Stimulated activated naive CD8-positive, alpha-beta T cell treated with anti-CD3 and anti-CD28 coated beads, Interleukin-15, Interleukin-2, amounts not matched to agents 100 U/mL and 50 U/mL, for 24 hours (primary cell): ENCODE data around the gene KBTBD12.
"Not testable (repeated sequence)": the region's sequence is repeated elsewhere in the genome, so short reads cannot be mapped to it uniquely, and the experiment has no call there.

Experiments
- ATAC-seq: fragments of 150-1000 bp; cut with Tn5 transposase; one replicate; pipeline ENCODE4 v1.10.0; 2021
- DNase-seq: peaks from one replicate; pipeline ENCODE4 v3.0.0; 2021

Gene KBTBD12

GRCh38 chr3:127903611-127904375 lies 11.2 kb upstream of the KBTBD12 start:
- ATAC-seq: no peak

GRCh38 chr3:127905556-127905955 lies 9.5 kb upstream of the KBTBD12 start:
- no peak for ATAC-seq
- DNase-seq: no peak

More at GRCh38 chr3:127903611-127904375, 11.2 kb upstream of the KBTBD12 start:
- no peak for DNase-seq

- not testable (repeated sequence) for DNase-seq, ATAC-seq
Measured at GRCh38 chr3:127906653-127907052, 8.4 kb upstream of the KBTBD12 start.

- ATAC-seq (no peak), DNase-seq (no peak)
Measured at GRCh38 chr3:127908202-127908601, 6.8 kb upstream of the KBTBD12 start.

- DNase-seq (no peak), ATAC-seq (no peak)
Measured at GRCh38 chr3:127908951-127909350, 6.1 kb upstream of the KBTBD12 start.

GRCh38 chr3:127909646-127910045 lies 5.4 kb upstream of the KBTBD12 start:
- ATAC-seq (no peak), DNase-seq (no peak)

GRCh38 chr3:127911421-127911931 lies 3.6 kb upstream of the KBTBD12 start:
- DNase-seq (no peak), ATAC-seq (no peak)

- ATAC-seq, DNase-seq: not testable (repeated sequence)
Measured at GRCh38 chr3:127913841-127914240, 1.2 kb upstream of the KBTBD12 start.

GRCh38 chr3:127914584-127914983 lies 448 bp upstream of the KBTBD12 start:
- no peak for ATAC-seq
- DNase-seq: no peak

GRCh38 chr3:127915937-127916493 lies 983 bp downstream of the KBTBD12 start:
- ATAC-seq (no peak), DNase-seq (no peak)

GRCh38 chr3:127920738-127921137 lies 5.7 kb downstream of the KBTBD12 start:
- ATAC-seq (no peak), DNase-seq (no peak)

- ATAC-seq (no peak), DNase-seq (no peak)
Measured at GRCh38 chr3:127923611-127924010, 8.6 kb downstream of the KBTBD12 start.

GRCh38 chr3:127925384-127925783 lies 10.4 kb downstream of the KBTBD12 start:
- DNase-seq (no peak), ATAC-seq (no peak)

- ATAC-seq: no peak
- no peak for DNase-seq
Measured at GRCh38 chr3:127927829-127928604, 13.0 kb downstream of the KBTBD12 start.

GRCh38 chr3:127929818-127930413 lies 14.9 kb downstream of the KBTBD12 start:
- no peak for DNase-seq
- ATAC-seq: no peak

- DNase-seq: no peak
Measured at GRCh38 chr3:127933396-127933795, 18.4 kb downstream of the KBTBD12 start.

GRCh38 chr3:127938800-127939199 lies 23.8 kb downstream of the KBTBD12 start:
- DNase-seq (no peak), ATAC-seq (no peak)

More at GRCh38 chr3:127933396-127933795, 18.4 kb downstream of the KBTBD12 start:
- no peak for ATAC-seq

GRCh38 chr3:127940116-127940515 lies 25.1 kb downstream of the KBTBD12 start:
- DNase-seq (no peak), ATAC-seq (no peak)

- DNase-seq (no peak), ATAC-seq (no peak)
Measured at GRCh38 chr3:127942613-127943012, 27.6 kb downstream of the KBTBD12 start.

- no peak for ATAC-seq
- no peak for DNase-seq
Measured at GRCh38 chr3:127948211-127948610, 33.2 kb downstream of the KBTBD12 start.

GRCh38 chr3:127949446-127950055 lies 34.5 kb downstream of the KBTBD12 start:
- ATAC-seq: no peak
- DNase-seq: no peak

- DNase-seq (no peak), ATAC-seq (peak; percentile 43)
Measured at GRCh38 chr3:127951276-127951675, 36.2 kb downstream of the KBTBD12 start.
